Muscle of back (tissue), 11 donors: Measurements from ENCODE around the gene JMJD7. TPM values are rescaled to one million over a fixed set of nuclear protein-coding genes. Genes with fewer than 3 reads are reported as not detected.

Experiments
- DNase-seq, 3 donors: peaks; one replicate each; pipeline versions ENCODE4 v3.0.0 to v3.0.0-alpha.2; 2013
- polyA plus RNA-seq, 10 donors: library from polyadenylated mRNA; unstranded; fragments of 120-200 nt; gene quantifications; one replicate each; pipeline ENCODE4 v1.2.1, GENCODE V29; 2013; ENCODE audit not compliant: insufficient read length in 10 of 10

JMJD7 gene
- polyA plus RNA-seq, 10 donors = 6.3 to 12.2 (median 7.9) TPM

DNA sequence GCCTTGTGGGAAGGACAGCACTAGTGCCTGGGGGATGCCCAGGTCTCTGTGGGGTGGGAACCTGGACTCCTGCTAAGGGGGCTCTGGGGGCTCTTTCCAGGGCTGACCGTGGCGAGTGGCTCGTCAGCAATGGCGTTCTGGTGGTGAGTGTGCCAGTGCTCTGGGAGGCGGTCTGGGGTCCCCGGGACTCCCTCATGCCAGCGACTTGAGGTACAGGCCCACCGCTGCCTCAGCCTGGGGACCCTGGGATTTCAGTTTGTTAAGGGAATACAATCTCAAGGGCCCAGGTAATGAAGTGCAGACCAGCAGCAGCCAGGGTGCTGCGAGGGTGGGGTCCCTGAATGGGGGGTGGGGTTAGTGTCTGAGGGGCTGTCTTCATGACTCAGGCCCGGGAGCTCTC is 13.2 kb downstream of the JMJD7 start:
- DNase-seq = no peak

DNA sequence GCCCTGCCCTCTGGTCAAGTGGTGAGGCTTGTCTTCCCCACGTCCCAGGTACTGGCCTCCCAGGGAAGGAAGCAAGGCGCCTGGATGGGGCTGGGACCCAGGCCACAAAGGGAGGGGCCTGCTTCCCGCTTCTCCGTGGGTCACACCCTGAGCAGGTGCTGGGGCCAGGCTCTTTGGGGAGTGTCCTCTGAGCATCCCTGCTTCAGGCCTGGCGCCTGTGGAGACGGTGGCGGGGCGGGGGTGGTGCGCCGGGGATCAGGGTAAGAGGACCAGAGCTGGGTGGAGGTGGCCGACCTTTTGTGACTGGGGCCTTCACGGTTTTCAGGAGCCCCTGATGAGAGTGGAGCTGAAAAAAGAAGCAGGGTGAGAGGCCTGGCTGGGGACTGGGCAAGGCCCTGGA is 14.3 kb downstream of the JMJD7 start:
- DNase-seq = no peak

DNA sequence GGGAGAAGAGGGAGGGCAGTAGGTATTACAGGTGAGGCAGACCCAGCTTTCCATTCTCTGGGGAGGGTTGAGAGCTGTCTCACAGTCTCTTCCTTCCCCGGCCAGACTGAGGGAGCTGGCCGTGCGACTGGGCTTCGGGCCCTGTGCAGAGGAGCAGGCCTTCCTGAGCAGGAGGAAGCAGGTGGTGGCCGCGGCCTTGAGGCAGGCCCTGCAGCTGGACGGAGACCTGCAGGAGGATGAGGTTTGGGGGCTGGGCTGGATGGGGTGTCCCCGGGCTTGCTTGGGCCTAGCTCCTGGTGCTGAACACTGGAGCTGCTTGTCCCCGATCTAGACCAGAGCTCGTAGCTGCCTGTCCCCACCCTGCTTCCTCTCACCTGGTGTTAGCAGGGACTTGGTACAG is 15.7 kb downstream of the JMJD7 start:
- no peak for DNase-seq

DNA sequence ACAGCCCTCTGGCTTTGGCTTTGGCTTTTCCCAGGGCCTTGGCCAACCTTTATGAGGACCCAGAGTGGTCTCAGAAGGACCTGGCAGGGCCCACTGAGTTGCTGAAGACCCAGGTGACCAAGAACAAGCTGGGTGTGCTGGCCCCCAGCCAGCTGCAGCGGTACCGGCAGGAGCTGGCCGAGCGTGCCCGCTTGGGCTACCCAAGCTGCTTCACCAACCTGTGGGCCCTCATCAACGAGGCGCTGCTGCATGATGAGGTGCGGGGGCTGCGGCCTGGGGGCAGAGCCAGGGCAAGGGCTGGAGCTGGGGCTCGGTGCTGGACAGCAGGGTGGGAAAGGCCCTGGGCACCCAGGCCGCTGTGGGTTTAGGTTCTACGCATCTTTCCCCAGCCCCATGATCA is 16.9 kb downstream of the JMJD7 start:
- DNase-seq = no peak

DNA sequence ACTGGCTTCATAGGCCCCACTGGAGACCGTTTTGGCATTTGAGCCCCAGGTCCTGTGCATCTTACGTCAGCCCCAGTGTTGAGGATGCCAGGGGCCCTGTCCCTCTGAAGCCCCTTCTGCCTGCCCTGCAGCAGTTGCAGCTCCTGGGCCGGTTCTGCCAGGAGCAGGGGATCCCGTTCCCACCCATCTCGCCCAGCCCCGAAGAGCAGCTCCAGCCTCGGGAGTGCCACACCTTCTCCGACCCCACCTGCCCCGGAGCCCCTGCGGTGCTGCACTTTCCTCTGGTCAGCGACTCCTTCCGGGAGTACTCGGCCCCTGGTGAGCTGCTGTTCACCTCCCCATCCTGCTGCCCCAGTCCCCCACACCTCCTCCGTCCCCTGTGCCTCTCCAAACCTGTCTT is 19.3 kb downstream of the JMJD7 start:
- DNase-seq = no peak

DNA sequence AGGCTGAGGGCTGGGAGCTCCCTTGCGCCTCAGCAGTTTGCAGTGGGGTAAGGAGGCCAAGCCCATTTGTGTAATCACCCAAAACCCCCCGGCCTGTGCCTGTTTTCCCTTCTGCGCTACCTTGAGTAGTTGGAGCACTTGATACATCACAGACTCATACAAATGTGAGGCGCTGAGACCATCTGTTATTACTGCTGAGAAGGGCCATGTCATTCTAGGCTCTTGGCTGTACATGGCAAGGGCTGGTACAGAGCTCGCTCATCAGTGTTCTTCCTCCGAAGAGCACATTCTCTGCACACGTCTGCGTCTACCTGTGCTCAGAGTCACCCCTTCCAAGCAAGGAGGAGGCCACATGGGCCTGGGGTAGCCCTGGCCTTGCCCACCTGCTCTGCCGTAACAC is 20.1 kb downstream of the JMJD7 start:
- DNase-seq = no peak

DNA sequence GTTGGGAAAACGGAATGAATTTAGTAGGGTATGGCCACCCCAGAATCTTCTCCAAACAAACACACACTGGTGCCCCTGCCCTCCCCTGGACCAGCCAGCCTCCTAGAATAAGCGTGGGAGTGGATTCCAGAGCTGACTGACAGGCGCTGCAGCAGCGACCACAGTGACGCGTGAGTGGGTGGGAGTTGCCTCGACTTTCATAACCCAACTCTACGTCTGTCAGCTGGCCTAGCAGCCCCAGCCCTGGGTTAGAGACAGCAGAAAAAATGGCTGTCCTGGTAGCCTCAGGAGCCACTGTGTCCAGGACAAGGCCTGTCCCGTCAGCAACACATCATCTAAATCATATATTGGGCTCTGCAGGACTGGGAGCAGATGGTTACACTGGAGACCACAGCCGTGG is 20.7 kb downstream of the JMJD7 start:
- DNase-seq = no peak

DNA sequence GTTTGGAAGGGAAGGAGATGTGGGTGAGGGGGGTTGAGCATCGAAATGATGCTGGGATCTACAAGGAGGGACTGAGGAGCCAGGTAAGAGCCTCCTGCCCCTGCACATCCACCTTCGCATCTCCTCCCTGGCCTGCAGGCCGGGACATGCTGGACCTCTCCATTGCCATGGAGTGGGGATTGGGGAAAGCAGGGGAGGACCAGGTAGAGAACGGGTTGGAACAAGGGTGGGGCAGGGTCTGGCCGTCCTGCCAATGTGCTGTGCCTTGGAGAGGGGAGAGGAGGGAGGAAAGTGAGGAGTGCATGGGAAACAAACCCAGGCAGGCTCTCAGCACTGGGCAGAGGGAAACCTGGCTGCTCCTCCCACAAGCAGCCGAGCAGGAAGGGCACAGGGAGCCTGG is 21.3 kb downstream of the JMJD7 start:
- no peak for DNase-seq

DNA sequence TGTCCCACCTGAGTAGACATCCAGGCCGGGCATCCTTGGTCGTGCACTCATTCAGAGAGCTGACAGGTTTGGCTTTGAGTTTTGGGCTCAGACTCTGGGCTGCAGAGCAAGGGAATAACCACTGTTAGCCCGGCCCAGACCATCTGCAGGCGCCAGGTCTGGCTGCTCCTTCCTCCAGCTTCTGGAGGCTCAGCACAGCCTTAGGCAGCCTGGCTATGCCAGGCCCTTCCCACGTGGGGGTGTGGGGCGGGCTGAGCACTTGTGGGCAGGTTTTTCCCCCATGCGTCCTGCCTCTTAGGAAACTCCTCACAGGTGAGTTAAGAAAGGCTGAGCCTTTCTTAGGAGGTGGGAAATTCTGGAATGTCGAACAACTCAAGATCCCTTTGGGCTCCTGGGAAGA is 22.0 kb downstream of the JMJD7 start:
- DNase-seq = no peak

DNA sequence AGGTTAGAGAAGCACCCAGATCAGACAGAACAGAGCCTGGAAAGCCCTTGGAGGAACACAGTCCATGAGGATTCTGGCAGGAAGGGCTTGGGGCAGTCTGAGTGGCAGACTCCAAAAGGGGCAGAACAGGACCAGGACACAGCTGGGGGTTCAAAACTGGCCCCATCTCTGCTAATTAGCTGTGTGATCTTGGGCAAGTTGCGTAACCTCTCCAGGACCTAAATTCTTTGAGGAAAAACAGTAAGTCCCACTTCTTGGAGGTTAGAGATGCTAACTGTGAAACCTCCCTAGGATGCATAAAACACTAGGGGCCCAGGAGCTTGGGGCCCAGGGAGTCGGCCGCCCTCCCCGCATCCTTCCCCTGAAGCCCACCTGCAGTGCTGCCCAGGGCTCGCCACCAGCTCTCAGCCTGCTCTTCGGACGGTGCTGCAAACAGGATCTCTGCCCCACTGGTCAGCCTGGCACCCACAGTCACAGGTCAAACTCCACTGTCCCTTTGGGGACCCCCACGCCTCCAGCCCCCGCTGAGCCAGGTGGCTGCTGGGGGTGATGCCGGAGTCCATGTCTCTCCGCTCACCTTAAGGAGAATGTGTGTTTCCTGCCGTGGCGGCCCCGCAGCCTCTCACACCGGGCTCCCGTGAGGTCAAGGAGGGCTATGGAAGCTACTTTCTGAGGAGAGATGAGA is 22.7 kb downstream of the JMJD7 start:
- no peak for DNase-seq

DNA sequence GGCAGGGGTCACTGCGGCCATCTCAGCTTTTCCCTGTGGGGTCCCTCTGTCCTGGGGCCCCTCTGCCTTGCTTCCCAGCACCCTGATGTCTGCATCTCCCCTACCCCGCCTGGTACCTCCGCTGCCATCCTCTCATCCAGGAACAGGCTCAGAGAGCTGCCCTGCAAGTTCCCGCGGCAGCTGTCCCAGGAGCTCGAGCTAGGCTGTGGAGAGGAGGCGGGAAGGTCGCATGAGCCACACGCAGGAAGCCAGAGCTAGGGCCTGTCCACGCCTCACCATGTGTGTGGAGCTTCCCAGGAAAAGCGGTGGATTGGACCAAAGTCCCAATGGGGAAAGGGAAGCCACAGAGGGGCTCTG is 23.3 kb downstream of the JMJD7 start:
- no peak for DNase-seq

DNA sequence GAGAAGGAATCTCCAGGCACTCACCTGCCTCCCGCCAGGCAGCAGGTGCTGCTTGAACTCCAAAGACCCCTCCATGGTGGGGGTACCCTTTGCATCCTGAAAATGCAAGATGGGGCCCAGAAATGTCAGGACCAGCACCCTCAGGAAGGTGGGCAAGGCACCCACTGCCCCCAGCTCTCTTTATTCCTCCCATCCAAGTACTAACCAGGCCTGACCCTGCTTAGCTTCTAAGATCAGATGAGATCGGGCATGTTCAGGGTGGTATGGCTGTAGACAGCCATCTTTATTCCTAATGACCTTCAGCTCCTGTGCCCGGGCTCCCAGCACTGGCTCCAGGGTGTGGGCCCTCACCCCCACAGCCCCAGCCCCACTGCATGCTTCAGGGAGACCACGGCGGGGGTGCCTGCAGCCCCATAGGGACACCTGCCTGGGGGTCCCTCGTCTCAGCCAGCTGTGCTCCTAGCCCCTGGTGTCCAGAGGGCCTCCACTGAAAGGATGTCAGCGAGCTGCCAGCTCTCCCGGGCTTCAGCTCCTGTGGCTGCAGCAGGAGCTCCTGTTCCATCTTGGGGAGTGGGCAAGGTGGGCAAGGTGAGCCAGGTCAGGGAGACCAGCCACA is 24.0 kb downstream of the JMJD7 start:
- DNase-seq = no peak

DNA sequence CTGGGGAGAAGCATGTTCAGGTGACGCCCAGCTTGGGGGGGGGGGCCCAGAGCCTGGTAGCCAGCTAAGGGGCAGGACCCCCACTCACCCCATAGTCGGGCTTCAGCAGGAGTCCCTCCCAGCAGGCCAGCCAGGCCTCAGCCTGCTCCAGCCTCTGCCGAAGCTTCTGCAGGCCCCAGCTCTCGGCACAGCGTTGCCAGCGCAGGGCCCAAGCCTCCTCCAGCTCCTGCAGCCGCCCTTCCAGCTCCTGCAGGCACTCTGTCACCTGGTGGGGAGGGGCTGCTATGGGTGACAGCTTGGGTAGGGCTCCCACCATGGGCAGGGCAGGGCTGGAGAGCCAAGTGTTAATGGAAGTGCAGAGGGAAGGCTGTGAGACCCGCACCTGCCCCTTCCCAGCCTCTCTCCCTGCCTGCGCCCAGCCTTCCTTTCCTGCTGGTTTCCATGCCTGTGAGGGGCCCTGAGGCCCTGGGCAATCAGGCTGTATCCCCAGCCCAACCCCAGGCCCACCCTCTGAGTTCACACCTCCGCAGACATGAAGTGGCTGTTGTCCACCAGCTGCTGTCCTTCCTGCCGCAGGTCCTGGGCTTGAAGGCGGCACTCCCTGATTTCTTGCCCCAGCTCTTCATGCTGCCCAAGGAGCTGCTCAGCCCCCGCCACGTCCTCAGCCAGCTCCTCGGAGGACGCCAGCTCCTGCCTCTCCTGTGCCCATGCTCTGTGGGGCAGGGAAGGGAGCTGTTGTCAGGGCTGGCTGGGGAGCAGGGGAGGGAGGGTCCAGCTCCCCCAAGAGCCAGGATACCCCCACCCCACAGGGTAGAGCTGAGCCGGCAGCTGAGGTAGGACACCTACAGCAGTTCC is 25.1 kb downstream of the JMJD7 start:
- DNase-seq = no peak

DNA sequence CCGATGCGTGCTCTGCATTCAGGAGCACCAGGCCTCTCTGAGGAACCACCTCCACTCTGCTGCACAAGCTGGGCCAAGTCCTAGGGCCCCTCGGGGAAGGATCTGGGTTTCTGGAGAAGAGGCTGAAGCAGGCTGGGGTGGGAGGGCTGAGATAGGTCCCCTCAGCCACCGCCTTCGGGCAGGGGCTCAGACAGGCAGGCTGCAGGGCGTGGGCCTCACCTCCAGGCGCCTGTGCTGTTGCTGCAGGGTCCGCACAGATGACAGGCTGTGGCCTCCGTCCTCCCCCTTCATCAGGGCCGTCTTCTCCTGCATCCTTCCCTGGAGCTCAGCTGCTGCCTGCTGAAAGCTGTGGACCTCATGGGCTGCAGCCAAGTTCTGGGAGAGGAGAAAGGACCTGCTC is 25.9 kb downstream of the JMJD7 start:
- peak in 1 of 3 donors; percentile 42 for DNase-seq

DNA sequence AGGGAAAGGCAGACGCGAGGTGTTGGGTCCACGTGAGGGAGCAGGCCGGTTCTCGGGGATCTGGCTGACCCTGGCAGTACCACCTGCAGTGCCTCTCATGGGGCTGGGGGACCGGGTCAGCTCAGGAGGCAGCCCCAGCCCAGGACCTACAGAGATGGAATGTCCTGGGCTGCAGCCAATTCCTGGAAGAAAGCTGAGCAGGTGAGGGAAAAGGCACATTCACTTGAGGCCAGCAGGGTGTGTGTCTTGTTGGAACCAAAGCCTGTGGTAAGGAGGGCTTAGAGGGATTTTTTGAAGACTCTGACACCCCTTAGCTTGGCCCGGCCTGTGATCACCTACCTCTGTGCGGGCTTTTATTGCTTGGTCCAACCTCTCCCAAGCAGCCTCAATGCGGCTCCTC is 26.6 kb downstream of the JMJD7 start:
- no peak for DNase-seq

DNA sequence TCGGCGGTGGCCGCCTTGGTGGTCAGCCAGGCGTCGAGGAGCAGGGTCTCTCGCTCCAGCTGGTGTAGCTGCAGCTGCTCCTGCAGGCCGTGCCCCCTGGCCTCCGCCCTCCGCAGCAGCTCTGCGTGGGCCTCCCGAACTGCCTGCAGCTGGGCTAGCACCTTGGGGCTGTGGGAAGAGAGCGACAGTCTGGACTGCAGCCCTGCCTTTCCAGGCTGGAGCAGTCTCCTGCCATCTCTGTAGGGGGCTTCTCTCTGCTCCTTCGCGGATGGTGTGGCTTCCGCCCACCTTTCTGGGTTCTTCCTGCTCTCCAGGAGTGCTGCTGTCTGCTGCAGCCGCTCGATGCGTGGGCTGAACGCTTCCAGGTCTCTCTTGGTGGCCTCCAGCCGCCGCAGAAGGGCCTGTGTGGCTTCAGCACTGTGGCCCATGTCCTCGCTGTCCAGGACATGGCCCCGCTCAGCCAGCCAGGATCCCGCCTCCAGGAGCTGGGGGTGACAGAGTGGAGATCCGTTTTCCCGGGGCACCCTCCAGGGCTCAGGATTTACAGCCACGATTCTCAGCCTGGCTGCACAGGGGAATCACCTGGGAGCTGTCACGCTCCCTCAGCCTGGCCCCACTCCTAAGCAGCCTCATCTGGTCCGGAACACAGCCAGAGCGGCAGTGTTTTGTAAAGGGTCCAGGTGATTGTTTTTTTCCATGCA is 27.5 kb downstream of the JMJD7 start:
- peak; percentile 8 to 64 (median 47) for DNase-seq

DNA sequence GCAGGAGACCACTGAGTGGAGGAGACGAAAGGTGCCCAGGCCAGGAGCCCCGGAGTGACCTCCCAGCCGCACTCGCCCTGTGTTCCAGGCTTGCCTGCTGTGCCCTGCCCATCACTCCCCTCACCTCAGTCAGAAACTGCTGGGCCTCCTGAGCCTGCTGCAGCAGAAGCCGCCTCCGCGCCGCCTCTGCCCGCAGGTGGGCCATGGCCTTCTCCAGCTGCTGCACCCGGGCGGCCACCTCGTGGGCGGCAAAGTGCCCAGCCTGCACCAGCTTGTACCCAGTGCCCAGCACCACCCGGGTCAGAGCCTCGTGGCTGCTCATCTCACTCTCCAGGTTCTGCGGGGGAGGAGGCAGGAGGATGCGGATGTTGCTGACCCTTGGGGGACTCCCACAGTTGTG is 28.4 kb downstream of the JMJD7 start:
- no peak for DNase-seq

DNA sequence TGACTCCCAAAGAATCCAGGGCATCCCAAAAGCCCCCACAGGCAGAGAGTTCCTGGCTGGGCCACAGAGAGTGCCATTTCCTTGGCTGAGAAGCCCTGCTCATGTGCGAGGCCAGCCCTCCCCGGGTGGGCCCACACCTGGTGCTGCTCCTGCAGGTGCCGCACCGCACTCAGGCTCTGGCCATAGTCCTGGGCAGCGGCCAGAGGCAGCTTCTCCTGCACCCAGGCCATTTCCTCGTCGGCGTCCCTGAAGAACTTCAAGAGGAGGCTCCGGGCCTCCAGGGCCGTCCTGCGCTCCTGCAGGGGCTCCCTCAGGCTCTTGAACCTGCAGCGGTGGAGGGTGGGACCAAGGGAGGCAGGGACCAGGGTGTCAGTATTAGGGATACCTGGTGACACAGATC is 28.8 kb downstream of the JMJD7 start:
- DNase-seq = no peak

DNA sequence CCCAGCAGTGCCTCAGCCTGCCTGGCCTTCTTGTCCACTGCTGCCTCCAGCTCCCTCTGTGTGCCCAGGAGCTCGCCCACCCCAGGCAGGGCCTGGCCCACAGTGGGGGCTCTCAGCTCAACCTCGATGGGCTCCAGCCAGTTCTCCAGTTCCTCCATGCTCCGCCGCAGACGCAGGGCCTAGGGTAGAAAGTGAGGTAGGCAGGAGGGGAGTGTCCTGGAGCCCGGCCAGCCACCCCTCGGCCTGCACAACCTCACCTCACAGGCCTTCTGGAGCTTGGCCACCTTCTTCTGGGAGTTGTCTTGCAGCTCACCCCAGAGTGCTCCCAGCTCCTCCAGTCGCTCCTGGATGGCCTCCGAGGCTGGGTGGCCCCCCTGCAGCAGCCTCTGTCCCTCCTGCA is 29.4 kb downstream of the JMJD7 start:
- DNase-seq = no peak

DNA sequence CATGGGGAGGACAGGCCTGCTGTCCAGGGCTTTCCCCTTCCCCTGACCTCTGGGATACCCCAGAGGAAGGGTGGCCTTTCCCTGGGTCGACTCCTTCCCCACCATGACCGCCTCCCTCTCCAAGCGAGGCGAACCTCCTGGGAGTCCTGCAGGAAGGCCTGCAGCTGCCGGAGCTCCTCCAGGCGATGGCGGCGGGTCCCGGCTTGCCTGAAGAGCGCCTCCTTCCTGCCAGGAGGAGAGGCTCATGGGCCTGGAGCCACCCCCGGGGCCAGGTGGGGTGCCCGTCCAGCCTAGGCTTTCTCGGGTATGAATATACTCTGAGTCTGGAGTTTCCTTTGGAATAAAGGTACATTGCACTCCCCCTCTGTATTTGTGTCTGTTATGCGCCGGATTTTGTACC is 30.9 kb downstream of the JMJD7 start:
- peak in 1 of 3 donors; percentile 35 for DNase-seq

DNA sequence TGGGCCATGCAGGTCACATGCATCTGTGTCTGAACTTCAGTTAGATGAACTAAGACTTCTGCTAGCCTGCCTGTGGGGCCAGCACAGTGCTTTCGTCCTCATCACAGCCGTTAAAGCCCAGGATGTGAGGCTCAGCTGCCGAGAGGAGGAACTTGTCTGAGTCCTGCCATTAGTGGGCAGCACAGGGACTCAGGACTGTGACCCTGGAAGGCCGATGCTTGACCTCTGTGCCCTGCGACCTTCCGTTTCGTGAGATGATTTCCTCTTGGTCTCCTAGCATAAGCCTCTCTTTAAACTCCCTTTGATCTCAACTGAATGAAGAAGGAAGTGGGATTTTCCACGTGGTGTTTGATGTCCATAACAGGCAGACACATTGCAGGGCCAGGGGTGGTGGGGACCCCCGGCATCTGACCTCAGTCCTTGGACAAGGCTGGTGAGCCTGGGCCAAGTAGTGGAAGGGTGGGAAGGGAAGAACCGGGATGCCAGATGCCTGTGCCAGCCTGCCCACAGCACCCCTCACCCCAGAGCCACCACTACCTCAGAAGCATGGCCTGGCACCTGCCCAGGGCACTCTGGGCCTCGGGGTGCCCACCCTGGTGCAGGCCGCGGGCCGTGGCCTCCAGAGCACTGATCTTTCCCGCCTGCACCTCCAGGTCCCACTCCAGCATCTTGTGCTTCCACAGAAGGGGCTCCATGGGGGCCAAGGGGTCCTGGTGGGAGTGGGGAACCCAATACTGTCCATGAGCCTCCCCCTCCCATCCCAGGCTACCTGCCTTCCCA is 32.3 kb downstream of the JMJD7 start:
- DNase-seq = peak in 1 of 3 donors; percentile 39
